Cerebellar cortex (tissue), 1 donor: ENCODE results near the gene SYTL4.

Source experiments
- DNase-seq: peaks from one replicate; pipeline ENCODE4 v3.0.0-alpha.2; 2015; ENCODE audit warnings: low spot score

The SYTL4 gene

DNA sequence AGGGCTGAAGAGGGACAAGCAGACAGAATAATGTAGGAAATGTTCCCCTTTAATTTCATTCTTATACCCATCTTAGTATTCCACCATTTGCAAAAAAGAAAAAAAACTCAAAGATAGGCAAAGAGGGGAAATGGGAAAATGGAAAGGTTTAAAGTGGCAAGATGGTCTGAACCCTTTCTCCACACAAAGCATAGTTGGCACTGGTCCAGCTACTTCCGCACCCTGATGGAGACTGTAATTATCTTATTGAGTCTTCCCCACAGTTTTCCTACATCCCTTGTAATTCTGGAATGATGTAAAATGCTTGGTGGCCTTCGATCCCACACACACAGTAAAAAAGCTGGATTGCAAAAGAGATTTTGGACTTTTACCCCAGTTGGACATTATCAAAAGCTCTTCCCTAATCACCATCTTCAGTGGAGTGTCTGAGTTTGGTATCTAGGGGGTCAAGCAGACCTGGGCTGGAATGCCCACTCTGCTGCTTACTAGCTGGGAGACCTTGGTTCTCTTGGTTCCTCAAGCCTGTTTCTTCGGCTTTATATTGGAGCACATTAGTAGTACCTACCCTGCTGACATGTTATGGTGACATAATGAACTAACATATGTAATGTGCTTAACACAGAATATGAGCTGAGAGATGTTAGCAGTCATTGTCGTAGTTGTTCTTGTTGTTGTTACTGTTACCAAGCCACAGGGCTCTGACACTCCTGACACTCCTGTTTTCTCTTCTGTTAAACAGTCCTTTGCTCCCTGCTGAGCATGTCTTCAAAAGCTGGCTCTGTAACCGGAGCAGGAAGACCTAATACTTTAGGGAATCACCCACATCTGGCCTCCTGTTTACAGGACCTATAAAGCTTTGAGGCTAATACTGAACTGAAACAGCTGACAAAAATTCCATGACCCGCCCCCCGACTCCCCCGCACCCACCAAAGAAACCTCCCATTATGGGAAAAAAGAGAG is 83.2 kb downstream of the SYTL4 start:
- DNase-seq = peak; percentile 18

DNA sequence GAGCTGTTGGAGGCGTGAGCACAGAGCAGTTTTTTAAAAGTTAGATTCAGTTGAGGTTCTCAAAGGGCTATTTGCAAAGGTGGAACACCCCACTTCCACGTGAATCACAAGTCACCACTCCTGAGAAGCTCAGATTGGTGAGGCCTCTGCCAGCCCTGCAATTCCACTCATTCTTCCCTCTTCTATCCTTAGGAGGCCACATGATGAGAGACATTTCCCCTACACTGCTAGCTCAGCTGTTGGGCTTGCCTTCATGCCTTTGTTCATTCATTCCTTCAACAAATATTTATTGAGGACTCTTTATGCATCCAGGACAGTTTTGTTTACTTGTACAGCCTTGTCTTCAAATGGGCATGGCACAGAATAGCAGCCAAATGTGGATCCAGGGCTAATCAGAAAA is 84.2 kb downstream of the SYTL4 start:
- DNase-seq = no peak

DNA sequence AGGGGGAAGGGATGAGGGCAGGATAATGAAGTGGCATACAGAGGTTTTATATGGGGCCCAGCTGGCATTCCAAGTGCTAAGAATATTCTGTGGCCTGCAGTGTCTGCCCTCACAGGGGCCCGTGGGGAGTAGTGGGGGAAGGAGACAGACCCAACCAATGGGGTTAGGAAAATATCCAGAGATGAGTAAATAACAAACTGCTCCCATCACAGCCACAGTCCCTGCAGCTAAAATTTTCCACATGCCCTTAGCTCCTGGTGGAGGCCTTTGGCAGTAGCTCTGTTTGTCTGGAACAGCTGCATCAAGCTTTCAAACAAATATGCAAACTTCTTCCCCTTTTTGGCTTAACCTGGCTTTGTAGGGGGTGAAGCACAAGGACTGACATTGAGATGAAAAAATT is 84.8 kb downstream of the SYTL4 start:
- DNase-seq = no peak

DNA sequence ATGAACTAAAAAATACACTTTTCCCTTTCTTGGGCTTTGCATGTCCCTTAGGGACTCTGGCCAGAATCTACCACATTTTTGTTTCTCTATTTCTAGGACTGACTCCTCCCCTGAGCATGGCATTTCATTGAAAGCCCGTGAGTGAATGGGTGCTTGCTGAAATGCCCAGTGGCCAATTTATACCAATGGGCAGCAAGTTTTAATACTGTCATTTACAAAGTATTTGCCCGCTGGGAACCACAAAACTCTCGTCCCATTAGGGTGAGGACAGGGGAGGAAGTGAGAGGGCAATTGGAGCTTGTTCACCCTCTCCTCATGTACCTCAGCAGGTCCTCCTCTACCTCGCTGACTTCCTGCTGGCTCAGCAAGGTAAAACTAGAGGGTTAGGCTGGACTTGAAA is 86.8 kb downstream of the SYTL4 start:
- DNase-seq = no peak

DNA sequence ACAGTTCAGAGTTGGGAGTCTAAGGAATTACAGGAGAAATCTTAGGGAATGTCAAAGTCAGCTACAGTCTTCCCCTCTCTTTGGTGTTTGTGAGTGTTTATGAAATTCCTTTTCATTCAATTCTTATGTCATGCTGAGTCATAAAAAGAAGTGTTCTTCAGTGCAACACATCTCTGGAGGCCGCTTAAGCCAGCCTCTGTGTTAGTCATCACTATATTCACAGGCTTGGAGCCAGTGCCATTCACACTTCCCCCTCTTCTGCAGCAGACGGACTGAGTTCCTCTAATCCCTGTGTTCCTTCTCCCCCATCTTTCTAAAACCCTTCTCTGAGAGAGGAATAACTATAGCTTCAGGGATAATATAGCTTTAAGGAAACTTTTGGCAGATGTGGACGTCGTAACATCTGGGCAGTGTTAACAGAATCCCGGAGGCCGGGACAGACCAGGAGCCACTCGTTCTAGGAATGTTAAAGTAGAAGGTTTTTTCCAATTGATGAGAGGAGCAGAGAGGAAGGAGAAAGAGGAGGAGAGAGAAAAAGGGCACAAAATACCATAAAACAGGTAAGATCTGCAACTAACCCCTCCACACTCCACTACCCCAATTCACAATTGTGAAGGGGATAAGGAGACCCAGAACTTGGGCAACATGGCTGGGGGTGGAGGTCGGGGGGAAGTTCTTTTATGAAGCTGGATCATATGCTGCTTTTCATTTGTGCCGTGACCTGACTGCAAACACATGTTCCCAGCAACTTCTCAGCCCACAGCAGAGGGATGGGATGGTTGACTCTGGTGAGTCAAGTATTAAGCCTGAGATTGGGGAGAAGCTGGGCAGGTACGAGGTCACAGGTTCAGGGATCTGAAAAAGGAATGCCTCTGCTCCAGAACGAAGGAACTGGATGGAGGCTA is 87.7 kb downstream of the SYTL4 start, which contains the start of gene SRPX2:
TSS of gene SRPX2 (plus strand) at position 244 of the 905 bp plus-strand sequence. CDS start 2,124 bp downstream, outside the sequence.
- DNase-seq = no peak

DNA sequence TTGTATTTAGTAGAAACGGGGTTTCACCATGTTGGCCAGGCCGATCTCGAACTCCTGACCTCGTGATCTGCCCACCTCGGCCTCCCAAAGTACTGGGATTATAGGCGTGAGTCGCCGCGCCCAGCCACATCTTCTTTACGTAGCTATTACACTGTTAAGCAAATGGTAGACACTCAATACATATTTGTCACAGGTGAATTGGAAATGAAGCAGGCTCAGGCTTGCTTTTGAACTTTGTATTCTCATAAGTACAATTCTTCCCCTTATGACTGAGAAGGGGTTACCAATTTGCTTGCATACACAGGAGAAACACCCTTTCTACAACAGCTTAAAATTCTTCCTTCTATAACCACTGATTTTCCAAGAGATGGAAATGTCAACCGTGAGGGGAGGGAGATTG is 88.7 kb downstream of the SYTL4 start:
- no peak for DNase-seq

DNA sequence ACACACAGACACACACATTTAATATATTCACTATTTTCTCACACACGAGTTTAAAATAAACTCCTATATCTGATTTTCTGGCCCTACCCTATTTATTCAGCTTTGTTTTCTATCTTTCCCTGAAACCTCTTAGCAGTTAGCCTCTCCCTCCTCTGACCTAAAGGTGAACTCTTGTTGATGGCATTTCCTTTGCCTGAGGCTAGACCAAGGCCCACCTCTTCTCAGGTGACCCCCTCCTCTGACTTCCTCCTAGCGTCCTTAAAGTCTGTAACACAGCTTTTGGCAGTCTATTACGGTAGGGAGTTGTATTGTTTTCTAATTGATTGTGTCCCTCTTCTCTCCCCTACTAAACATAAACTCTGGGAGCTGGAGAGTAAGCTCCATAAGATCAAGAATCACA is 89.6 kb downstream of the SYTL4 start:
- DNase-seq = no peak

DNA sequence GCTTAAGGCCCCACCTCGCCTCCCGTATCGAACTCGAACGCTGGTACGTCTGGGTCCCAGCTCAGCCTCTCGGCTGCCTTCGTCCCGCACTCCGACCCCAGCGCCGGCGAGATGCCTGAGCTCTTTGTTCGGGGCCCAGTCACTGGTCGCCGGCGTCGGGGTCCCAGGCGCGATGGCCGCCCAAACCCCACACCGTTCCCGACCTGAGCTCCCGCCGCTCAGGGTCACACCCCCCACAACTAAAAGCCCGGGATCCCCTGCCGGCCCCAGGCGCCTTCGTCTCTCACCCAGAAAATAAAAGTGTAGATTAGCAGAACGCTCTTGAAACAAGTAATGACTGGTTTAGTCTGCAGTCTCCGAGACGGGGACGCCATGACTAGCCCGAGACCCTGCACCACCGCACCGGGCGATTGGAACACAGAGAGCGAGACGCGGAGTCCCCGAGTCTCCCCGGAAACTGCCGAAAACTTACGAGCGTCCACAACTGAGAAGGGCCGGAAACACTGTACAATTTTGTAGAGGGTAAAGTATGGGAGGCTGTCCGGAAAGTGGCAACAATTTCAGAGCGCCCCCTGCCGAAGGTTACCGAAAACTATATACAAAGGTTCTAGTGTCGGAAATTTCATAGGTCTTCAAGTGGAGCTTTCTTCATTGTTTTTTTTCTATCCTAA is 95.5 kb downstream of the SYTL4 start, which contains the start of gene TSPAN6:
TSS of gene TSPAN6 (minus strand) at position 486 of the 671 bp plus-strand sequence. CDS start at position 374, 112 bp downstream.
- DNase-seq = peak; percentile 73

DNA sequence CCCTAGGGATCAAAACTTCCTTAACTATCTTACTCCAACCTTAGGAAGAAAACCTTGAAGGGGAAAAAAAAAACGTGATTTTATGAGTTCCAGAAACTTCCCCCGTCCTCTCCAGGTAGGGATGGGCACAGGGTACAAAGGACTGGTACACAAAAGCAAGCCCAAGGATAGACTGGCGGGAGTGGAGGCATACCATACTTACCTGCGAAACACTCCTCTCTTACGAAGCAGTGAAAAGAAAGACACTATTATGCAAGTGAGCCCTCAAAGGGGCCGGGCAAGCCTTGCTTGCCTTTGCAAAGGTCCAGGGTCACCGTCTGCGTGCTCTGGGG is 96.0 kb downstream of the SYTL4 start:
- no peak for DNase-seq

DNA sequence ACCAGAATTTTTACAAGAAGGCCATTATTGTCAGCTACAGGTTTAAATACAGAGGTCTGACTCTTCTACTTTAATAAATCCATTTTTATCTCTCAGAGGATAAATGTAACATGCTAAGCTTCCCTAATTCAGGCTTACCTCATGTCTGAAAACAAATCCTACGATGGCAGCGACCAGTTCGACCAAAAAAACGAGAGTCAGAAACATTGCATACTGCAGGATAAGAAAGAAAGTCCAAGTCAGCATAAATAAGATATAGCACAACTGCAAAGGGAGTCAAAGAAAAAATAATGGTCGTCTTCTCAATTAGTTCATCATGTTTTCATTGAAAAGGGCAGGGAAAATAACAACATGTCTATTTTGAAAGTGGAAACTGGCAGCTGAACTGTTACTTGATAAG is 96.9 kb downstream of the SYTL4 start:
- DNase-seq = no peak

DNA sequence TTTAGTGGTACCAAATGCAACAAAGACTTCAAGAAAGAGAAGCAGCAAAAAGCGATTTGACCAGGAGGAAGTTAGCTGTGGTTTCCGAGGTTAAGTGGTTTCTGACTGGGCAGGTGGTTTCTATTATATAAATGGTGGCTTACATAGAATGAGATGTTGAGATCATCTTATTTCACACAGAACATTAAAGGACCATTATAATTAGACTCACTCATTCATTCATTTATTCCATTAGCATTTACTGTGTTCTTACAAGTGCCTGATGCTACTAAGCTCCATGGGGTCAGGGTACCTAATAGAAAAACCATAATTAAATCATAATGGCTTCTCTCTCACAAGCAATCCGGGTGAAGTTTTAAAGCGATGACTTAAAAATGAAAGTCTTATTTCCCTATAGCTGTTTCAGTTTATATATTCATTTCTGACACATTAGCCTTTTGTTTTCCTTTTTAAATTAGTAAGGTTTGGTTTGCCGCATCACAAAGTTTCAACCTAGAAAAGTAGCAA is 105.9 kb downstream of the SYTL4 start:
- DNase-seq = no peak
